ENCODE results near the gene ATXN7.

The ATXN7 gene

GRCh38 chr3:63863150-63864007 is at the start of gene ATXN7, which contains the start of gene THOC7:
ATXN7 (plus strand) TSS chr3:63863867; CDS start chr3:63912599, 48,732 bp downstream.
THOC7 (minus strand) TSS chr3:63863805; CDS start chr3:63863790, 15 bp downstream.
- DNase-seq (ENCODE audit: low spot score): peak; percentile 88

- DNase-seq (ENCODE audit: low spot score): no peak
Measured at GRCh38 chr3:63814237-63814636, 49.4 kb upstream of the ATXN7 start.

GRCh38 chr3:63817225-63817624 is 46.4 kb upstream of the ATXN7 start:
- DNase-seq (ENCODE audit: low spot score): no peak

DNA sequence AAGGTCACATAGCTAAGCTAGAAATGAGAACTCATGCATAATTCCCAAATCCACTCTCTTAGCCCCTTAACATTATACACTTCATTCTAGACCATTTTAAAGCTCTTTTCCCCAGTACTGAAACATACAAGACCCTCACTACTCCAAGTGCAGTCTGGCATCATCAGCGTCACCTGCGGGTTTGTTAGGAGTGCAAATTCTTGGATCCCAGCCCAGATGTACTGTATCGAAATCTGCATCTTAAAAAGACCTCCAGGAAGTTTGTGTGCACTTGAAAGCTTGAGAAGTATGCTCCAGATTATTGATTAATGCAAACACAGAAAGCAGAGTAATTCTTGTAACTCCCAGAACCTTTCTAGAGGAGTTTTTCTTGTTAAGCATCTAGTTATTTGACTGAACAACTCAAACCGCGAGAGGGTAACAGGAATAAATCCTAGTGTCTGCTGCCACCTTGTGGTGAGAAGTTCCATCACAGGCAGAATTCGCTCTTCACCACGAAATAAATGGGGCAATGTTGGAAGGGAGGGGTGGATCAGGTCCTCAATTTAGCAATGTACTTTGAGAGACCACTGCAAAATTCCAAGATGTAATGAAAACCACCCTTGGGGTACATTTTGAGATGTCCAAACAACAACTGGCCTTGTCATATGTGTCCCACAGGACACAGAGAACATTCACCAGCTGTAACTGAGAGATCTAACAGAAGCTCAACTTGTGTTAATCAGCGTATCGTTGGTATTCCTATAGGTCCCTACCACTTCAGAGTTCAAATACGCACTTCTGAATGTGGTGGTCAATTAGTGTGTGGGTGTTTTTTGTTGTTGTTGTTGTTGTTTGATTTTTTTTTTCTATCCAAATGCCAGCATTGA is 45.2 kb upstream of the ATXN7 start:
- peak; percentile 53 for DNase-seq (ENCODE audit: low spot score)

GRCh38 chr3:63819151-63819398 is 44.6 kb upstream of the ATXN7 start, which contains the start of gene C3orf49:
C3orf49 (plus strand) TSS chr3:63819299; CDS start chr3:63819472, 173 bp downstream.
- no peak for DNase-seq (ENCODE audit: low spot score)

- no peak for DNase-seq (ENCODE audit: low spot score)
Measured at GRCh38 chr3:63824309-63824708, 39.4 kb upstream of the ATXN7 start.

- DNase-seq (ENCODE audit: low spot score): no peak
Measured at GRCh38 chr3:63830526-63830925, 33.1 kb upstream of the ATXN7 start.

DNA sequence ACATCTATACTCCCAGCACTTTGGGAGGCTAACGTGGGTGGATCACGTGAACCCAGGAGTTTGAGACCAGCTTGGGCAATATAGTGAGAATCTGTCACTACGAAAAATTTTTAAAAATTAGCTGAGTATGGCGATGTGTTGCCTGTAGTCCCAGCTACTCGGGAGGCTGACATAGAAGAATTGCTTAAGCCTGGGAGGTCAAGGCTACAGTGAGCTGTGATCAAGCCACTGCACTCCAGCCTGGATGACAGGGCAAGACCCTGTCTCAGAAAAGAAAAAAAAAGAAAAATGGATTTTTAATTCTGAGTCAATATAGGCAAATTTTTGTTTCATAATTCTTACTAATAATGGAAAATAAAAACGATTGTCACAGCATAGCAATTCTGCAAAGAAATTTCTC is 31.3 kb upstream of the ATXN7 start:
- DNase-seq (ENCODE audit: low spot score): no peak

DNA sequence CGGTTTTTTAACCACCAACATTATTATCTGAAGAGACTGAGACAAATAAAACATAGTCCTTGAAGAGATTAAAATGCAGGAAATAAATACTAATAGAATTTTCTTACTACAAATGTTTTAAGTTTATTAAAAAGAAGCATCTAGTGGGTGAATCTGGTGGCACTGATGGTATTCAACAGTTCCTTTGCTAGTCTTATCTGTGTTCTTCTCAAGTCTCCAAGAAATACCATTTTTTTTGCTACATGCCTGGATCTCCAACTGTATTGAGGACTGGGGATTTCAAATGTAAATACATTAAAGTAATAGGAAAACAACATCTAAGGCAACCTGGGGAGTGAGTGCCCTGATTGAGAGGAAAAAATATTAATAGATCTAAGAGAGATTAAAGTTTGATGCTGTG is 22.0 kb upstream of the ATXN7 start:
- no peak for DNase-seq (ENCODE audit: low spot score)

- DNase-seq (ENCODE audit: low spot score): no peak
Measured at GRCh38 chr3:63842127-63842526, 21.5 kb upstream of the ATXN7 start.

DNA sequence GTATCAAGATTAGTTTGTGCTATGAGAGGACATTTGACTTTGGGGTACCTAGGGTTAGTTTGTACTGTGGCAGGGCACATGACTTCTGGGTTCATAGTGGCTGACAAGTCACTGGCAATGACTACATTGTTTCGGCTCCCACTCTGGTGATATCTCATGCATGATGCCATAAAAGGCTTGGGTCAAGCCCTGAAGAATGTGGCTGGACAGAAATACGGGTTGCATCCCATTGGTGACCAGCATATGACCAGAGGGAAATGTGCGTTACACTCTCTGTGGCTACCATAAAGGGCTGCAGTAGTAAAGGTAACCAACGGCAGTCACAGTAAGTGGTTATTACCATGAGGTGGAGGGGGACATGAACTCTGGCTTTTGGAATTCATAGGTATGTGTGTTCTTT is 18.5 kb upstream of the ATXN7 start:
- DNase-seq (ENCODE audit: low spot score): no peak

DNA sequence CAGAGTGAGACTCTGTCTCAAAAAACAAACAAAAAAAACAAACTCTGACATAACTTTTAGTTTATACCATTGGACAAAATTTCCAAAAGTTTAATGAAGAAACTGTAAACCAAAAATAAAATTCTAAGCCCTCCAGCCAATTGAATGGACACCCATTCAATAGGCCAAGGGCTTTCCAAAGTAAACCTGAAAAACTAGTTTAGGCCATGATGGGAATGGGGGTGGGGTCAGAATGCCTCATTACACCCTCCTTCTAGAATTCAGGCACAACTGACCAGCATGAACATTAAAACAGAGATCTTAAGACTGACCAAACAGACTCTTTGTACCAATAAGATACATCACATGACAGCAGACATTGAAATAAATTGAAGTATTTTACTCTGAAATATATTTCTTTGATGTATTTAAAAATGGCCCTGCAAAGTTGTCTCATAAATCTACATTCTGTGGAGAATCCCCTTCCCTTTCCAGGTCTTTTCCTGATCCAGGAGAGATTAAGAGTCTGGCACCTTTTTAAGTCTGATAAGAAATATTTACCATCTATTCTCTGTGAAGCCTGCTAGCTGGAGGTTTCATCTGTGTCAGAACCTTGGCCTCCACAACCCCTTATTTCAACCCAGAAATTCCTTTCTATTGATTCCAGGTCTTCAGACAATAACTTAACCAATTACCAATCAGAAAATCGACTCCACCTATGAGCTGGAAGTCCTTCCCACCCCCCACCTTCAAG is 15.8 kb upstream of the ATXN7 start:
- DNase-seq (ENCODE audit: low spot score): no peak

- no peak for DNase-seq (ENCODE audit: low spot score)
Measured at GRCh38 chr3:63849175-63849574, 14.5 kb upstream of the ATXN7 start.

DNA sequence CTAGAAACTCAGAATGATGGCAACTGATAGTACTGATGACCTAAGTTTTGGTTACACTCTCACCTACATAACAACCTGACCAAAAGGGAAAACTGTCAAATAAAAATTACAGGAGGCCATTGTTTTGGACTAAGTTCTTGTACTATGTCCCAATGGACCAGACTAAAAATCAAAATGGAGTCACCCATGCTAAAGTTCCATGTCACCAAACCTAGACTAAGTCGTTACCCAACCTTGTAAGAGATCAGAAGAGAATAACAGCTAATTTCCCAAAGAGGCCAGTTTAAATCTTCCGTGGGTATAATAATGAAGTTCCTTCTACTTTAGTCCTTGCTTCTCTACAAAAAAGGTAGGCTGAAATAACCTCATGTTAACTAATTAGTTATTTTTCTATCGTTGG is 12.4 kb upstream of the ATXN7 start:
- DNase-seq (ENCODE audit: low spot score): no peak

DNA sequence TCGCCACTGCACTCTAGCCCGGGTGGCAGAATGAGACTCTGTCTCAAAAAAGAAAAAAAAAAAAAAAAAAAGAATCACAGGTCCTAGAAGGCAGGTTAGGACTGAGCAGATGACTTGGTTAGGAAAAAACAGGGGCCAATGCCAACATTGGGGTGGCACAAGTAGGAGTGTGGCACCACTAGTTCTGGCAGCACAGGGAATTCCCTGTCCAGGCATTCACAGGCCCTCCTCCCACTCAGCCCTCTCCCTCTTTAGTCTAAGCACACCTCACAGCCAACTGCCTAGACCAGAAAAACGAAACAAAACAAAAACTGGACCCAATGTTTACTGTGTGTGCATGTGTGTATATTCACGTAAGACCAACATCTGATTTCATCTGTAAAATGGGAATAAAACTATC is 10.6 kb upstream of the ATXN7 start:
- DNase-seq (ENCODE audit: low spot score): no peak

DNA sequence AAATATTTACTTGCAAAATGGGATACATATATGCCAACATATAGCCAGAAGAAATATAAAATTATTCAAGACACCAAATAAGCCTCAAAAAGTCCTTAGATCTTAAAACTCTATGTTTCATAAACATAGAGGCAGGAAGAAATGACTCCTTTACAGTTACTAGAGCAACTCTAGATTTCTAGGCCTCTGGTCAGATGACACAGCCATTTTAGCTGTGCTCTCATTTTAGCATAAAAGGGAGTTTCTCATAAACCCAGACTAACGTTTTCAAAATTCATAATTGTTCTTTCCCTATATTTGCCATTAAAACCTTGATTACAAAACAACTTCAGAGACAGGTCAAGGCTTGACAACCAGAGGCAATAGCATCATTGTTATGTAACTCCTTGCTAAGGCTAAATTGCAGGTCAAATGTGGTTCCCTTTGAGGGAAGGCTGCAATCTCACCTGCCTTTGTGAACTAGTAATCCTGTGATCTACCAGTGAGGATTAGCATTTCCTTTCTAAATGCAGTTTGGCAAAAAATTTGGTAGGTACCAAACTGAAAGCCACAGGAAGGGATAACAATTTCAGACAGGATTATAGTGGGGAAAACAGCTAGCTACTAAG is 8.2 kb upstream of the ATXN7 start:
- DNase-seq (ENCODE audit: low spot score): no peak

DNA sequence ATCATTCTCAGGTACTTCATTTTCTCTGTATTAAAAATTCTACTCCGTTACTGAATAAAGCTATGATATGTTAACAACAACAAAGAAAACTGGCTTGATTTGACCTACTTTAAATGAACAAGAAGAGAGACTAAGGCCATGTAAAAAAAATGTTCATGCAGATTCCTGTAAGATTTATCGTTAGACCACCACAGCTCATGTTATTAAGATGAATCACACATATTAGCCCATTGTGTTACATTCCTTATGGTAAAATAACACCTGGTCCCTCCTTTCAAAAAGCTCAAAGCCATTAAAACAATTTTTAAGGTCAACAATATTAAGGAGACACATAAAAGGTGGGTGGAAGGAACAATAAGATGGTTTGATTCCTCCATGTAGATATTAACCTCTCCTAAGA is 6.4 kb upstream of the ATXN7 start:
- no peak for DNase-seq (ENCODE audit: low spot score)

- DNase-seq (ENCODE audit: low spot score): no peak
Measured at GRCh38 chr3:63860776-63861175, 2.9 kb upstream of the ATXN7 start.

DNA sequence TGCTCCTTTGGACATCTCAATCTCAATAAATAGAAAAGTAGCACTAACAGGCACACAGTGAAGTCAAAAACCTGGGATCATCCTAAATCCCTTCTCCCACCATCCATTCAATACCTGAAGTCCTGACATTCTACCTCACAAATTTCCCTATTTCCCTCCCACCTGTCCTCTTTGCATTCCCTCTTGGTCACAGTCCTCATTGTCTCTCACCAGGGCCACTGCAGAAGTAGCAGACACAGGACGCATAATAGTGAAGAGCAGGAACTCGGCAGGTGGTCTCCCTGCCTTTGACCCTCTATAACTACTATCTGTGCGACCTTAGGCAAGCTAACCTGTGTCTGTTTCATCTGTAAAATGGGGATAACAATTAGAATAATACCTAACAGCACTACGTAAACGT is 2.4 kb upstream of the ATXN7 start:
- no peak for DNase-seq (ENCODE audit: low spot score)

DNA sequence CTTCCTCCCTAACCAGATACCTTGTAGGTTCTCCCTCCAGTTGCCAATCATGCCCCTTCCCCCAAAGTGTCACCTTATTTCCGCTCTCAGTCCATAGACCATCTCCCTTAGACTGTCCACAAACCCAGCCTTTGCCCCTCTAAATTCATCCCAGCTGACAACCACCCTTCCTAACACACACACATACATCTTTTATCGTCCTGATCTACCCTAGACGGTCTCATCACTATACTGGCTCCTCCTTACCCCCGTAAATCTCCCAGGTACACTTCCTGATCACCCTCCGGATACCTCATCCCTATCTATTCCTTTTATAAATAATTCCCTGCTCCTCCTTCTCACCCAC is 890 bp upstream of the ATXN7 start:
- DNase-seq (ENCODE audit: low spot score): no peak

DNA sequence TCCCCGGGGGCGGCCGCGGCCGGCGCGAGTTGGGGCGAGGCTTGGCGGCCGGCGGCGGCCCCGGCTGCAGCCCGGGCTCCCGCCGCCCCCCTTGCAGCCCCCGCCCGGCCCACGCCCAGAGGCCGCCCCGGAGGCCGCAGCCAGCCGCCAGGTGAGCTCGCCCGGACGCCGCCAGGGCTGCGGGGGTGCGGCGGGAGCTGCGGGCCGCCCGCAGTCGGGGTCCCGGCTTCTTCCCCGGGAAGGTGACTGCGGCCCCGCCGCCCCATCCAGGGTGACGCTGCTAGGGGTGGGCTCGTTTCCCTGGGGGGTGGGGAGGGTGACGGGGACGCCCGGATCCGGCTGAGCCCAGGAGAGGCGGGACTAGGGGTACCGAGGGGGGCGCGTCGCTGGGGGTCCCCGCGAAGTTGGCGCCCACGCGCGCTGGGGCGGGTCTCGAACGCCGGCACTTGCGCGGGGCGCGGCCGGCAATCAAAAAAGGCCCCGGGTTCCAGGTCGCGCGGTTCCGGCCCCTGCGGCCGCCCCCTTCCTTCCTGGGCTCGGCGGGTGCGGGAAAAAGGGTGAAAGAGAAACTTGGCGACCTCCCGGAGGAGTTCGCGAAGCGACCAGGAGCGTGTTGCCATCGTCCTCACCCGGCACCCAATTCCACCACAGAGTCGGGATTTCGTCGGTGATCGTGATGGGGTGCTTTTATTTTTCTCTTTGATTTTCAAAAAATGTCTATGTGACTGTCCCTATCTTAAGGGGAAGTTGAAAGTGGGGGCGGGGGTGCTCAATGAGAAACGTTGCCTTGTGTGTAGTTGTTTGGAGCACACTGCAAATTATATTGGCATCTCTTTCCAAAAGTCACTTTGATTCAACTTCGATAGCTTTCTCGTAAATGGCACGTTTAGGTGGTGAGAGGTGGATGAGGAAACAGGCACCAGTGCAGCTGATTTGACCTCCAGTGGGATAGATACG is 619 bp downstream of the ATXN7 start:
- DNase-seq (ENCODE audit: low spot score): peak; percentile 67
